WTC11 (cell line): ENCODE results near the gene PTPRN2. TPM values are rescaled to one million over a fixed set of nuclear protein-coding genes. Genes with fewer than 3 reads are reported as not detected.

Experiments
- ATAC-seq: fragments of 200-7000 bp; cut with Tn5 transposase; 2 replicates; pipeline ENCODE4 v1.10.0; 2021; ENCODE audit warnings: mild to moderate bottlenecking, moderate library complexity
- CTCF ChIA-PET: fragments of 300-600 bp; sonication (Branson Sonifier 250); formaldehyde crosslinking; loops from one replicate; lab custom pipeline; 2021; ENCODE audit warnings: antibody characterized with exemption; lab: Charles Lee
- POLR2A ChIA-PET: fragments of 350-600 bp; sonication (Branson Sonifier 250); formaldehyde crosslinking; loops from one replicate; lab custom pipeline; 2021; ENCODE audit warnings: antibody characterized with exemption; lab: Charles Lee
- DNase-seq: peaks from one replicate; pipeline ENCODE4 v3.0.0; 2021; ENCODE audit warnings: low spot score
- H3K27ac Mint-ChIP-seq: 2 replicates; pipeline ENCODE4 v1.8.0; 2021; ENCODE audit warnings: mixed read lengths
- H3K27me3 Mint-ChIP-seq: 2 replicates; pipeline ENCODE4 v1.8.0; 2021; ENCODE audit warnings: low read depth, mild to moderate bottlenecking, moderate library complexity, mixed read lengths
- H3K36me3 Mint-ChIP-seq: 2 replicates; pipeline ENCODE4 v1.8.0; 2021; ENCODE audit warnings: mixed read lengths
- H3K4me1 Mint-ChIP-seq: 2 replicates; pipeline ENCODE4 v1.8.0; 2022; ENCODE audit warnings: mixed read lengths
- H3K4me3 Mint-ChIP-seq: 2 replicates; pipeline ENCODE4 v1.8.0; 2021; ENCODE audit warnings: mild to moderate bottlenecking, moderate library complexity, mixed read lengths
- H3K9me3 Mint-ChIP-seq: 2 replicates; pipeline ENCODE4 v1.8.0; 2021; ENCODE audit warnings: mixed read lengths
- CDX4 ChIP-seq: fragments of 250-450 bp; sonication (Bioruptor Pico); IDR thresholded peaks from 2 replicates; pipeline ENCODE4 v1.9.0; 2021; ENCODE audit warnings: moderate library complexity, mild to moderate bottlenecking, inconsistent platforms, borderline replicate concordance
- CTCF ChIP-seq: fragments of 200-600 bp; IDR thresholded peaks from 2 replicates; pipeline ENCODE4 v1.8.0; 2022; ENCODE audit warnings: antibody characterized with exemption
- MLX ChIP-seq: sonication (generic); formaldehyde crosslinking; IDR thresholded peaks from 2 replicates; pipeline ENCODE4 v1.8.1; 2023; ENCODE audit warnings: mild to moderate bottlenecking, missing genetic modification reagents, moderate library complexity
- TCF7 ChIP-seq: sonication (generic); formaldehyde crosslinking; IDR thresholded peaks from 2 replicates; pipeline ENCODE4 v1.8.0; 2022; ENCODE audit warnings: mild to moderate bottlenecking, low read depth, missing genetic modification reagents, moderate library complexity
- TP53 ChIP-seq: sonication (generic); formaldehyde crosslinking; IDR thresholded peaks from 2 replicates; pipeline ENCODE4 v1.8.1; 2023; ENCODE audit warnings: mild to moderate bottlenecking, missing genetic modification reagents
- ZNF423 ChIP-seq: fragments of 250-450 bp; sonication (Bioruptor Pico); IDR thresholded peaks from 2 replicates; pipeline ENCODE4 v2.1.2; 2022; ENCODE audit warnings: mild to moderate bottlenecking, moderate library complexity
- ZNF532 ChIP-seq: fragments of 250-450 bp; sonication (Bioruptor Pico); IDR thresholded peaks from 2 replicates; pipeline ENCODE4 v1.9.0; 2021; ENCODE audit warnings: mild to moderate bottlenecking, borderline replicate concordance
- total RNA-seq: library from RNA; stranded (reverse); gene quantifications from 3 replicates; pipeline ENCODE4 v1.2.3, GENCODE V29; 2021

PTPRN2 gene
- total RNA-seq, 1 experiment from 2014 or later, result 4.7 TPM

- TF ChIP-seq CTCF (no peak), CDX4 (CRISPR knock-in tag) (no peak)
- TF ChIP-seq, all 79 proteins: peak for 0
Observed at GRCh38 chr7:158273138-158273651, 314.4 kb downstream of the PTPRN2 start (continued).

- no peak overlapping the region for H3K4me3 Mint-ChIP-seq
- H3K36me3 Mint-ChIP-seq, result peaks cover 17% of the 10 kb centered on the region
- peaks cover 7% of the 10 kb centered on the region; the same call in 1 of the 2 replicates for H3K4me1 Mint-ChIP-seq
- peaks cover 7% of the 10 kb centered on the region for H3K9me3 Mint-ChIP-seq
- POLR2A ChIA-PET, result no interaction called here
- no peaks in the 10 kb centered on the region for H3K27me3 Mint-ChIP-seq
- CTCF ChIA-PET, result interaction anchor here (0.8 kb wide), 1 partner anchor 12 kb away, joined by 3 read pairs; no protein-coding TSS in a partner anchor
- 0 out of 2 replicates have a peak overlapping the region, but pooled peaks have one; percentile 9 for H3K27ac Mint-ChIP-seq
- DNase-seq (peak; percentile 8), ATAC-seq (no peak)
- TF ChIP-seq MLX, result no peak
- TF ChIP-seq, all 79 proteins: peak for 0
Observed at GRCh38 chr7:158272509-158273137, 315.0 kb downstream of the PTPRN2 start.

GRCh38 chr7:158272091-158272490, 315.5 kb downstream of the PTPRN2 start:
- no peak overlapping the region for H3K4me3 Mint-ChIP-seq
- CTCF ChIA-PET, result interaction anchor here (0.8 kb wide), 1 partner anchor 11 kb away, joined by 3 read pairs; no protein-coding TSS in a partner anchor

More at GRCh38 chr7:158272091-158272490, 315.5 kb downstream of the PTPRN2 start:
- H3K4me1 Mint-ChIP-seq, result peaks cover 7% of the 10 kb centered on the region; the same call in 1 of the 2 replicates
- peaks cover 7% of the 10 kb centered on the region for H3K9me3 Mint-ChIP-seq
- TF ChIP-seq TP53 (CRISPR knock-in tag) (no peak), ZNF423 (CRISPR knock-in tag) (no peak), ZNF532 (CRISPR knock-in tag) (no peak), TCF7 (CRISPR knock-in tag) (no peak)
- TF ChIP-seq, all 79 proteins: peak for 0
- Mint-ChIP-seq H3K27me3 (no peaks in the 10 kb centered on the region), H3K36me3 (peaks cover 17% of the 10 kb centered on the region), H3K27ac (no peak overlapping the region)
- DNase-seq (peak; percentile 6), ATAC-seq (no peak)
- POLR2A ChIA-PET, result no interaction called here
